ENCODE results near the gene PAK3.

GRCh38 chrX:111244235-111244750 is 148.3 kb downstream of the PAK3 start:
- TF ChIP-seq CTCF (IDR thresholded peaks at IDR 0.05) (peak in 2 of 3 experiments; percentile 24 to 34), POLR2AphosphoS5 (IDR thresholded peaks at IDR 0.05) (no peak), POLR2A (IDR thresholded peaks at IDR 0.05; ENCODE audit: low read depth) (no peak), EP300 (IDR thresholded peaks at IDR 0.05) (no peak)

All from esophagus muscularis mucosa (tissue), 4 donors.